ENCODE measurements around the gene WDHD1.
"Not testable (repeated sequence)": the region's sequence is repeated elsewhere in the genome, so short reads cannot be mapped to it uniquely, and the experiment has no call there.

GRCh38 chr14:55037995-55038394, 11.1 kb upstream of the WDHD1 start:
- TF ChIP-seq CTCF, POLR2A, POLR2AphosphoS5 (IDR thresholded peaks at IDR 0.05): not testable (repeated sequence)

Data from upper lobe of left lung (tissue), 4 donors.